ENCODE measurements around the gene GALNS.
"Not testable (repeated sequence)": the region's sequence is repeated elsewhere in the genome, so short reads cannot be mapped to it uniquely, and the experiment has no call there.

Gene GALNS

DNA sequence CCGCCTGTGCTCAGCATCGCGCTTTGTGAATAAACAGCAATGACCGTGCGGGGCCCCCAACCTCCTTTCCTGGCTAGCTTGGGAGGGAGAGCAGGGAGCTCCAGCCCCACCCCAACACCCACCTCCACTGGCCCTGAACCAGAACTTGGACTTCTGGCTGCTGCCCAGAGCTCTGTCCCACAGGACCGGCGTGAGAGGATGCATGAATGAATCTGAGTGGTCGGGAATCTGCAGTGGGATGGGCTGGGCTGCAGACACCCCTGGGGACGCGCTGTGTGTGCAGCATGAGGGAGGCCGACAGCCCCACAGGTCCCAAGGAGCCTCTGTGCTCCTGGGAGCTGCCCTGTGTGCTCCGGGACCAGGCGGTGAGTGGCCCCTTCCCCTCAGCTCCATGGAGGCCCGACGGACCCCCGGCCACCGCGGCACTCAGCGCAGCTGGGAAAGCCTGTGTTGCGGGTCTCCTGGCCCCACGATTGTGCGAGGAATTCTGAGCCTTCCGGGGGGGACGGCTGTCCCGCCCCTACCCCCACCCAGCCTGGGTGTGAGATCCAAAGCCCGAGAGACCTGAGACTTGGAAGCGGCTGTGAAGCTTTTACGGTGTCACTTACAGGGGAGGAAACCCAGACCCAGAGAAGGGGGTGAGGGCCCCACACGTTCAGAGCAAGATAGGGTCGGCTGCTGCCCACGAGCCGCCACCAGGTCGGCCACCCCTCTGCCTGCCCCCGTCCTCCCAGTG is 77.2 kb downstream of the GALNS start:
- no peak for DNase-seq

DNA sequence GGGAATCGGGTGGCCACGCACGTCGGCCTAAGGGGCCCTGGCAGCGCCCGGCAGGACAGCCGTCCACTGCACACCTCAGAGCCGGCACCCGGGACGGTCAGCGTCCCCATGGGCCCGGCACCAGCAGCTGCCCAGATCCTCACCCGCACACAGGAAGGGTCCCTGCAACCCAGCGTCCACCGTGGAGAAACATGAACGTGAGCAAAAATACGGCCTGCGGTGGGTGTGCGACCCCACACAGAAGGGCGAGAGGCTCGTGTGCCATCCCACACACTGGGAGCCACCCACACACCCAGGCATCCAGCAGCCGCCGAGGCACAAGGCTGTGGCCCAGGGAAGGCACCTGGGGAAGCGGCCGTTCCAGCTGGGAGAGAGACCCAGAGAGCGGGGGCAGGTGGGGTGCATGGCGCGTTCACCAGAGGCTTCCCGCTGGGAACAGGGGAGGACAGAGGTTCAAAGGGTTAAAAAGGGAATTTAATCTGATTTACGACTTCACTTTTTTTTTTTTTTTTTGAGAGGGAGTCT is 78.1 kb downstream of the GALNS start:
- DNase-seq: no peak

DNA sequence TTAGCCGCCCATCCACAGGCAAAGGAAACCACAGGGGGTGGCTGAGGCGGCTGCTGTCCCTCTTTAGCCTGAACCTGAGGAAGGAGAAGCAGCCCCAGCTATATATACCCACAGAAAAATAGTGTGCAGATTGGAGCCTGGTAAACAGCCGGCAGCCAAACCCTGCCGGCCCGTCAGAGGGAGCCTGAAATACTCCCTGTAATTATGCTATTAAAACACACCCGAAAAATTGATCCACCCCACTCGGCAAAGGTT is 78.5 kb downstream of the GALNS start:
- DNase-seq: no peak

DNA sequence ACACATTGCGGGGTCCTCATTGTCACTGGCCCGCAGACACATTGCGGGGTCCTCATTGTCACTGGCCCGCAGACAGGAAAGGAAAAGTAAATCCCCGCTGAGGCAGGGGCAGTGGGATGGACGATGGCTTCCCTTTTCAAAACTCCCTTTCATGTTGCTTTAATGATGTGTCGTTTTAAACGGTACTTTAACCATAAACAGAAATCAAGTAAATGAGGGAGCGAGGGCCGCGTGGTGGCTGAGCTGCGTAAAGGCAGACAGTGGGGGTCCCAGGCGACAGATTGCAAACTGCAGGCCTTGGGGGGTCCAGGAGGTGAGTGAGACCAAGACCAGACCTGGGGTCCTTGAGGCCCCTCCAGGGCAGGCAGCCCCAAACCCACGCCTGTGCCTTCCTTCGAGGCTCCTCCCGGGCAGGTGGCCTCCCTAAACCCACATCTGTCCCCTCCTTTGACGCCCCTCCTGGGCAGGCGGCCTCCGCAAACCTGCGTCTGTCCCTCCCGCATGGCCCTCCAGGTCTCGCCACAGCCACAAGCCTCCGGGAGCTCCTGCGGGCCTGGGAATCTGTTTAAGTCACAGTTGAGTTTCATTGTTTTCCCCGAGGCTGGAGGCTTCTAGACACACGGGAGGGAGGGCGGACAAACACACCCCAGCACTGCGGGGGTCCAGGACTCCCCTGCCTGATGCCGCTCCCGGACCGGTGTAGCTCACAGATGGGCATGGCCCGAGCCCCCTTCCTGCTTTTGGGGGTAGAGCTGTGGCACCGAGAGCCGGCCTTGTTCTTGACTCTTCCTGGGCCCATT is 79.1 kb downstream of the GALNS start:
- DNase-seq: no peak

DNA sequence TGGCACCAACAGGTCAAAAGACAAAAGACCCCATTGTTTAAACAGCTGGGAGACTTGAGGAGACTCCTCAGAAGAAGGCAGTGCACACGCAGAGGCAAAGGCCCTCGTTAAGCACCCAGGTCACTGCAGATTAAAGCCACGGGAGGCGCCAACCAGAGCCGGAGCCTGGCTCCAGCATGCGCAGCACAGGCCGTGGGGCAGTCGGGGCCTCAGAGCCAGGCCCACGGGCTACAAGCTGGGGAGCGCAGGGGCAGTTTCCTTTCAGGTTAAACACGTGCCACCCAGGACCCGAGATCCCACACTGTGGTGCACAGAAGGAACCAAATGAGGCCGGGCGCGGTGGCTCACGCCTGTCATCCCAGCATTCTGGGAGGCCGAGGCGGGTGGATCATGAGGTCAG is 80.9 kb downstream of the GALNS start:
- no peak for DNase-seq

DNA sequence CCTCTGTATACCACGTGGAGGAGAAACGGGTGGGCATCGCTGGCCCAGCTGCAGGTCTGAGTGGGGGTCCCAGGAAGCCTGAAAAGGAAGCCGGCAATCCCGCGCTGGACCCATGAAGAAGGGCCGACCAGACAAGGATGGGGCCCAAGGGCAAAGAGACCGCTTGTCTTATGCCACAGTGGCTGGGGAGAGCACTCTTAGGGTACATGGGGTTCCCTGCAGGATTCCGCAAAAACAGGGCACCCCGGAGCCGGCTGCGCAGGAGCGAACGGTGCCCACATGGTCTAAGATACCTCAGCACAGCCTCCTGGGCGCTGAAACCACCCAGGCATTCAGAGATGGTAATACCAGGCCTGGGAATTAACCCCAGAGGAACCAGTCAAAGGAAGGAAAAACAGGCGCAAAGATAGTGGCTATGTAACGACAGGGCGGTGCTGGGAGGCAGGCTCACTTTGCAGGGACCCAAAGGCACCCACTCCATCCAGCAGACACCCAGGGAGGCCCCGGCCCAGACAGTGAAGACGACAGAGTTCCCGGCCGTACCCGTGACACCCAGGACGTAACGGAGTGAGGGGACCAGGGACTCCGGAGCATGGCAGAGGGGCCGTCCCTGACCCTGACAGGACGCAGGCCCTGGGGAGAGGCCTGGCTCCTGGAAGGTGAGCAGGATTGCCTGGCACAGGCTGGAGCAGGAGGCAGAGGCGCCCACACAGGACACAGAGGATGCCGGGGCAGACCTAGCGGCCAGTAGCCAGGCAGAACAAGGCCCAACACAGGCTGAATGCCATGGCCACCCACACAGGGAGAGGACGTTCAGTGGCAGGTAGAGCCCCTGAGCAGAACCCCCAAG is 82.0 kb downstream of the GALNS start:
- DNase-seq: no peak

DNA sequence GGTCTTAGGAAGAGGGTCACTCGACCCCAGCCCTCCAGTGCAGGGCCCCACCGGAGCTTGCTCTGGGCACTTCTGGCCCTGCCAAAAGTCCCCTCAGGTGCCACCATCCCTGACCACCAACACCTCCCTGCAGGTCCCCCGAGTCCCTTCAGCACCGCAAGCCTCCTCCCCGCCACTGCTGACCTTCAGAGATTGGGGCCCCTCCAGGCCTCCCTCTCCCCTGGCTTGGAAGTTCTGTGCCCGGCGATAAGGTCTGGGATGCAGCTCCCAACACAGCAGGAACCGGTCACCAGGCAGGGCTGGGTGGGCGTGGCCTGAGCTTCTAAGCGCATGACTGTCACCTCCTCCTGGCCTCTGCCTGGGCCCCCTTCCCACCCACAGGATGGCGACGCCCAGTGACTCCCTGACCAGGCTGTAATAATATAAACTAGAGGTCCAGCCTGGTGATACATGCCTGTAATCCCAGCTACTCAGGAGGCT is 82.9 kb downstream of the GALNS start:
- no peak for DNase-seq

DNA sequence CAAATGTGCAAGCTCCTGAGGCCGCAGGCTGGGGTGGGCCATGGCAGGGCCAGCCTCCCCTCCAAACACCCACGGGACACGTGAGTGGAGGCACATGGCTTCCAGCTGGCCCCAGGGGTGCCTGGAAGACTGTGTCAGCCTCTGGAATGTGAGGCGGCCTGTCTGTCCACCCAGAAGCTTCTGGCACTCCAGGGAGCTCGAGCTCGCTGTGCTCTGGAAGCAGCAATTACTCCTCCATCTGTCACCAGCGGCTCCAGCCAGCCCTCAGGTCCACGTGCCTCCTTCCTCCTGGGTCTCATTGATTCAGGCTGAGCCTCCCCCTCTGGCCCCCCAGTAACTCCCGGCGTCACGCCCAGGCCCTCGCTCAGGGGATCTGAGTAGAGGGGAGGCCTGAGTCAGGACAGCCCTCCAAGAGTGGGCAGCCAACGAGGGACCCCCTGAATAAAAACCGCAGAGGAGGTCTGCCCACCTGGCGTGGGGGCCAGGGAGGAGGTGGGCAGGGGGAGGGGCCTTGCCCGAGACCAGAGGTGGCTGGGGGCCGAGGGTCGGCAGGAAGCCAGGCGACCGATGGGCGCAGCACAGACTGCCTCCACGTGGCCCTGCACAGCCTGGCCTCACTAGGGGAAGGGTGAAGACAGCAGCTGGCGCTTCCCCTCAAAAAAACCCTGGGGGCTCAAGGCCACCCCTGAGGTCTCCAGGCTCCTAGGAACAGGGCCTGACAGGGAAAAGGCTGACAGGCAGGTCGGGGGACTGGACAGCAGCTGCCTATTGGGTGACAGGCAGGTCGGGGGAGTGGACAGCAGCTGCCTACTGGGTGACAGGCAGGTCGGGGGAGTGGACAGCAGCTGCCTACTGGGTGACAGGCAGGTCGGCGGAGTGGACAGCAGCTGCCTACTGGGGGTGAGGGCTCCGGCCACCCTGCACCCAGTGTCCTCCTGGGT is 83.6 kb downstream of the GALNS start:
- DNase-seq: peak; percentile 69

DNA sequence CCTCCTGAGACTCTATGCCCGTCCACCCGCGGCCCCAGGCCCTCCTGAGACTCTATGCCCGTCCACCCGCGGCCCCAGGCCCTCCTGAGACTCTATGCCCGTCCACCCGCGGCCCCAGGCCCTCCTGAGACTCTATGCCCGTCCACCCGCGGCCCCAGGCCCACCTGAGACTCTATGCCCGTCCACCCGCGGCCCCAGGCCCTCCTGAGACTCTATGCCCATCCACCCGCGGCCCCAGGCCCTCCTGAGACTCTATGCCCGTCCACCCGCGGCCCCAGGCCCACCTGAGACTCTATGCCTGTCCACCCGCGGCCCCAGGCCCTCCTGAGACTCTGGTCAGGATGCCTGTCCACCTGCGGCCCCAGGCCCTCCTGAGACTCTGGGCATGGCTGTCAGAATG is 85.0 kb downstream of the GALNS start:
- not testable (repeated sequence) for DNase-seq

DNA sequence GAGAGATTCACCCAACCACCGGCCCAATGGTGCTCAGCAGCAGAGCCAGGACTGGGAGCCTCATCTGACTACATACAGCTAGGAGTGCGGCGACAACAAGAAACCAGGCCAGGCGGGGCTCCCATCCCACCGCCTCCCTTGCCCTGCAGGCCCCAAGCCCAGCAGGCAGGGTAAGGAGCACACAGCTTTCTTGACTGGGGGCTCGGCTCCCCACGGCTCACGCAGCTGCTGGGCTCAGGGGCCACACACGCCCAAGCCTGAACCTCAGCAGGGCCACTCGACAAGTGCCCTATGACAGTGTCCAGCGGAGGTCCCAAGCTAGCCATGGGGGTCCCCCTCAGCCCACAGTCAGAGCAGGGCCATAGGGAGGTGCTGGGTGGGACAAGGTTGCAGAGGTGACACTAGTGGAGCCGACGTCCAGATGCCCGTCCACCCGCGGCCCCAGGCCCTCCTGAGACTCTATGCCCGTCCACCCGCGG is 85.4 kb downstream of the GALNS start:
- DNase-seq: no peak

DNA sequence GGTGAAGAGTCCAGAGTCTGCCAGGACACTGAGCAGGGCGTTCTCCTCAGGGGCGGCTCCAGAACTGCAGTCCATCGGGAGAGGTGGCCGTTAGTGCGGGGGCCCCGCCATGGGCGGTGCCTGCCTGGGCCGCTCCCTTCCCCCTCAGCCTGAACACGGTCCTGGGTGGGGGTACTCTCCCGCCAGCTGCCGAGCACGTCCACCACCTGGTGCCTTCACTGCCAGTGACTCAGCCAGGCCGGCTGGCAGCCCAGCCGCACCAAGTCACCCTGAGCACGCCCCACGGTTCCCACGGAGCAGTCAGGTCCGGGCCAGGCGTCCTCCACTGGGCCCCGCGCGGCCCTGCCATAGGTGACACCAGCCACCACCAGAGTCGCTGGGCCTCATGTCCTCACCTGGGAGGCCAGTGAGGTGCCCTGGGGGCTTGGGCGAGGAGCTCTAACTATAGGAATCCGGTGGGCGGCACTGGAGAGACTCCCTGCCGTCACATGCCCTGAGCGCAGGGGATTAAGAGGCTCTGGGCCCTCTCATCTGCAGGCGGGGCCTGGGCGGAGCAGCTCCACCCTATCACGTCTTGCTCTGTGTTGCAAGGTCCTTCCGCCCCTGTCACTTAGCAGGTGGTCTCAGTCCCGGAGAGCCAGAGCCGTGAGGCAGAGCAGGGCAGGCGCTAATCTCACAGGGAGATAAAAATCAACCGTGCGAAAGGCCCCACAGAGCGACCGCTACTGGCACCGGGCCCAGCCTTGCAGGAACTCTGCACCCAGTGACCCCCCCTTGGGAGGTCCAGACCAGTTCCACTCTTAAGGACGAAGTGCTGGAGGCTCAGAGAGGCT is 86.1 kb downstream of the GALNS start:
- DNase-seq: no peak

DNA sequence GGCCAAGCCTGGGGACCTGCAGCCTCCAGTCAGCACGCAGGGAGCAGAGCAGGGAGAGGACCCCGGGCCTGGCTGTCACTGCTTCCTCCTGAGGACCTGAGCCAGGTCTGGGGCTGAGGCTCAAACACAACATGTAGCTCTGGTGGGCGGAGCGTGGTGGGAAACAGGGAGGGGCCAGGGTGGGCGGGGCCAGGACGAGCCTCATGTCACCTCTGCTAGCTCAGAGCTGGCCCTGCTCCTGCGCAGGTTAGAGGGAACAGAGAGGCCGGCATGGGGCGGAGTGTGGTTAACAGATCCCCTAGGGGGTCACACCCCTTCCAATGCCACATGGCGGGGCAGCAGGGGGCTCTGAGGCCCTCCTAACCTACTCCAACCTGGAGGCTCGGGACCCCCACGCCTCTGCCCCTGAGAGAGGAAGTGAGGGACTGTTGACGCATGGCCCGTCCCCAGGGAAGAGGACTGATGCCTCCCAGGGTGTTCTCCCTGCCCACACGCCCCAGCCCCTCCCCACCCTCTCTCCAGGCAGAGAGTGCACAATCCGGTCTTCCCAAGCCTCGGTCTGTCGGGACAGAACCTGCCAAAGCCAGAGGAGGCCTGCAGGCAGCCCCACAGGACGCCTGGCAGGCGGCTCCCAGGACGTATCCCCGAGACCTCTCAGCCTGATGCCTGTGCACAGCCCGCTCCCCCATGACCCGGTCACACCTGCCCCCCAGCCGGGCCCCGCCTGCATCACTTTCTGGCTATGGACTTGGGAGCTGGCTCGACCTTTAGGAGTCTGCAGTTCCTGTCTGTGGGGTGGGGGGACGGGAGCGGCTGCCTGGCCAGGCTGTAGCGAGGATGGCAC is 86.9 kb downstream of the GALNS start:
- DNase-seq: no peak

DNA sequence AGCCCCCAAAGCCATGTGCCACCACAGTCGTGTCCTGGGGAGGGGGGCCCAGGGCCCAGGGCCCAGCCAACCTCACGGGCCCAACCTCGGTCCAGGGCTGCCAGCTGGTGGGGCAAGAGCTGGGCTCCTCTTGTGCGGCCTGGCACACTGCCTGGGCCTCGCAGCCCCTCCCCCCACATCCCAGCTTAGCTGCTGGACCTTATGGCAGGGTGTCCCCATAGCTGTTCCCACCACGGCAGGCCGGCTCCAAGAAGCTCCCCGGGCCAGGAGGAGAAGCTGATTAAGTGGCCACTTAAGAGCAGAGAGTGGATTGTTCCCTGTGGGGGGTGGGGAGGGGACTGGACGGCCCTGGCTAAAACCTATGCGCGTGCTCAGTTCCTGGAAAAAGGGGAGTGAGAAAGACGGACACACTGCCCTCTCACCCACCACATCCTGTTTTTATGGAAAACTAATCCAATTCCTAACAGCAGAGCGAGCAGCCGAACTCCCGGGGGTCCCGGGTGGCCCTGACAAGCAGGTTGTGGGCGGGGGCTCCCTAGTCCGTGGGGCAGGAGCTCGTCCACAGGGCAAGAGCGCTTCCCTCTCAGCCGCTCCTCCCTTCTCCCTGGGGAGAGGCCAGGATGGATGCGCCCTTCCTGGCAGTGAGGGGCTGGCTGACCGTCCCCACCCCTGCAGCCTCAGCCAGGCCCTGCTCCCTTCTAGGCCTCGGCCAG is 88.5 kb downstream of the GALNS start:
- no peak for DNase-seq

DNA sequence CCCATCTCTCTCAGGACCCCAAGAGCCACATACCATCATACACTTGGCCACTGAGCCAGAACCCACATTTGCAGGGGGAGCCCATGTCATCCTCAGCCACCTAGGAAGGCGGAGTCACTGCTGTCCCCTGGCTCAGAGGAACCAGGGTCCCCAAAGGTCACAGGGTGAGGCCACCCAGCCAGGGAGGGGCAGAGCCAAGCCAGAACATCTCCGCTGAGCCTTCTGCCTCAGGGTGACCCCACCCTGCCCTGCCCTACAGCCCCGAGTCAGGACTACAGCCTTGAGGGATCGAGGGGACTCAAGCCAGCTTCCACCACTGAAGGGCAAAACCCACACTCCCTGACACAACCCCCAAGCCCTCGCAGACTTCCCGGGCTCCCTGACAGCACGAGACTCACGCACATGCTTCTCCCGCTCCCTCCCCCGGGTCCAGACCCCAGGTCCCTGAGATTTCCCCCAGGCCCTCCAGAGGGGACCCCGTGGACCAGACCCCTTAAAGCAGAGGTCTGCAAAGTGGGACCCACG is 89.1 kb downstream of the GALNS start:
- DNase-seq: no peak

DNA sequence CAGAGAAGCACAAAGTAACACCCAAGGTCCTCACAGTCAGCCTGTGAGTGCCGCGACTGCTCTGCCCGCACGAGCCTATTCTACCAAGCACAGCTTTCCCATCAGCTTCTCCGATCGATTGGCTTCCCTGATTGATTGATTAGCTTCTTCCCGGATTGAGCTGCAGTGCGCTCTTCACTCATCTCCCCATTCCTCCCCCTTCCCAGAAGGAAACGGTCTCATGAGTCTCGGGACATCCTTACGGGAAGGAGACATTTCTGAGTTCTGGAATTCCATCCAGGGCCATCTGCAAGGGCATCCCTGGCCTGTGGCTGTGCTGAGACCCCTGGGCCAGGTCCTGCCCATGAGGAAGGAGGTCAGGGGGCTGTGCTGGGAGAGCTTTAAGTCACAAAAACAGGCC is 89.8 kb downstream of the GALNS start:
- no peak for DNase-seq

DNA sequence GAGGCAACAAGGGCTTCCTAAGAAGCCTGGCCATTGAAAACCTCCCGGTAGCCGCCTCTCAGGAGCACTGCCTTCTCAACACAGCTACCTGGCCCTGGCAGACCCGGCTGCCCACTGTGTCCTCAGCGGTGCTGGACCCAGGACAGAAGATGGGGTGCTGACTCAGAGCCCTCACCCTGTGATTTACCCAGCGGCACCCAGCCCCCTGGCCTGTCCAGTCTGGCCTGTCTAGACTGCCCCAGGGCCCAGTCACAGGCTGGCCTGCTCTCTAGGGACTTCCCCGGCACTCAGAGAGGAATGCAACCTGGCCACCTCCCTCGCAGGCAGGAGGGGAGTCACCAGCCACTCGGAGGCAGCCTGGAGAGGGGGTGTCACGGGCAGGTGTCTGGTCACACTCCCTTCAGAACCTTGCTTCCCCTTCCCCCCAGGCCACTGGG is 91.8 kb downstream of the GALNS start:
- DNase-seq: no peak

DNA sequence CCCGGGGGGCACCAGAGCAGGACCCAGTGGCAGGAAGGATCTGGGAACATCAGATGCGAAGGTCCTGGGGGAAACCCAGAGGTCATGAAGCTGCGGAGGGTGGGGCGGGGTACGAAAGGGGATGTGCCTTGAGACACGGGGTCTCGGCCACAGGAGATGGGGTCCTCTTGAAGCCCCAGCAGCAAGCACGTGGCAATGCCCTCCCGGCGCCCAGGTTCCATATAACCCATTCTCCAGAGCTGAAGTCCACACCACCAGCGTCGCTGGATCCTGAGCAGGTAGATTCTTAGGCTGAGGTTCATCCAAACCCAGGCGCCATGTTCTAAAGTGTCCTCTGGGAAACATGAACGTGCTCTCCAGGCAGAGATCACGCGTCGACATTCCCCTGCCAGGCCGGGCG is 92.7 kb downstream of the GALNS start:
- no peak for DNase-seq
